HepG2 (cell line): ENCODE data around the gene FMNL1. TPM values are rescaled to one million over a fixed set of nuclear protein-coding genes. Genes with fewer than 3 reads are reported as not detected.

Experiments used
- CREB1 ChIP-seq, 2 experiments: fragments of 450-650 bp in 1 of 2; IDR thresholded peaks; 2 replicates each; pipeline ENCODE4 v1.6.1; 2016 to 2017; ENCODE audit warnings: control low read depth in 1 of 2, mild to moderate bottlenecking in 1 of 2, missing compliant biosample characterization in 1 of 2, missing genetic modification characterization in 1 of 2
- KDM5B ChIP-seq: sonication (generic); formaldehyde crosslinking; IDR thresholded peaks from 2 replicates; pipeline ENCODE4 v1.4.0; 2020; ENCODE audit warnings: missing genetic modification reagents, mild to moderate bottlenecking, borderline replicate concordance
- NR1H2 ChIP-seq: sonication (generic); formaldehyde crosslinking; IDR thresholded peaks from 2 replicates; pipeline ENCODE4 v1.8.1; 2022; ENCODE audit warnings: low read depth, missing genetic modification reagents, borderline replicate concordance
- ONECUT2 ChIP-seq: sonication (generic); formaldehyde crosslinking; IDR thresholded peaks from 2 replicates; pipeline ENCODE4 v1.4.0; 2020; ENCODE audit warnings: missing genetic modification reagents
- PAF1 ChIP-seq: IDR thresholded peaks from 2 replicates; pipeline ENCODE4 v1.6.1; 2016; ENCODE audit warnings: missing genetic modification reagents, missing compliant biosample characterization
- PHF5A ChIP-seq: IDR thresholded peaks from one replicate; pipeline ENCODE4 v1.6.1; 2018; ENCODE audit warnings: low read depth, missing genetic modification reagents; ENCODE audit not compliant: unreplicated experiment
- POLR2AphosphoS5 ChIP-seq: IDR thresholded peaks from 2 replicates; pipeline ENCODE4 v1.6.1; 2012; ENCODE audit warnings: low read depth, low read length
- RFXANK ChIP-seq: IDR thresholded peaks from 2 replicates; pipeline ENCODE4 v1.6.1; 2016
- SALL2 ChIP-seq: sonication (generic); formaldehyde crosslinking; IDR thresholded peaks from 2 replicates; pipeline ENCODE4 v1.8.1; 2023; ENCODE audit warnings: mild to moderate bottlenecking, missing genetic modification reagents, inconsistent platforms
- ZBTB7A ChIP-seq: sonication (generic); formaldehyde crosslinking; IDR thresholded peaks from 2 replicates; pipeline ENCODE4 v1.8.0; 2022; ENCODE audit warnings: mild to moderate bottlenecking, missing genetic modification reagents
- ZNF160 ChIP-seq: sonication (generic); formaldehyde crosslinking; IDR thresholded peaks from 2 replicates; pipeline ENCODE4 v1.8.0; 2022; ENCODE audit warnings: mild to moderate bottlenecking, inconsistent platforms, missing genetic modification reagents
- ZNF33B ChIP-seq: sonication (generic); formaldehyde crosslinking; IDR thresholded peaks from 2 replicates; pipeline ENCODE4 v1.5.1; 2020; ENCODE audit warnings: mild to moderate bottlenecking, missing genetic modification reagents
- ZNF619 ChIP-seq: sonication (generic); formaldehyde crosslinking; IDR thresholded peaks from 2 replicates; pipeline ENCODE4 v1.4.0; 2020; ENCODE audit warnings: mild to moderate bottlenecking, missing genetic modification reagents
- ZNF709 ChIP-seq: sonication (generic); formaldehyde crosslinking; IDR thresholded peaks from 2 replicates; pipeline ENCODE4 v1.5.0; 2020; ENCODE audit warnings: mild to moderate bottlenecking, missing genetic modification reagents
- ZNF766 ChIP-seq: sonication (generic); formaldehyde crosslinking; IDR thresholded peaks from 2 replicates; pipeline ENCODE4 v1.5.0; 2020; ENCODE audit warnings: missing genetic modification reagents, borderline replicate concordance
- ZNF782 ChIP-seq: sonication (generic); formaldehyde crosslinking; IDR thresholded peaks from 2 replicates; pipeline ENCODE4 v1.4.0; 2020; ENCODE audit warnings: missing genetic modification reagents, mild to moderate bottlenecking, borderline replicate concordance
- polyA plus RNA-seq, 8 experiments: library from polyadenylated mRNA; depleted of rRNA in 3 of 8; stranded (reverse) in 7 of 8; unstranded in 1 of 8; fragments of >200 nt; fragmentation: Illumina TruSeq in 4 of 8; extraction: Trizol in 4 of 8; gene quantifications; 2 replicates each; pipeline versions ENCODE4 v1.2.1 to v1.2.3, GENCODE V29; 2011 to 2016; ENCODE audit warnings: low read depth in 4 of 8, missing spikeins in 1 of 8, mixed read lengths in 1 of 8; ENCODE audit not compliant: insufficient read depth in 1 of 8
- total RNA-seq, 5 experiments: library from RNA; depleted of rRNA; stranded (reverse); fragments of >200 nt; fragmentation: Illumina TruSeq; extraction: Trizol; gene quantifications; 2 replicates each; pipeline ENCODE4 v1.2.3, GENCODE V29; 2016; ENCODE audit warnings: low read depth in 1 of 5
- TF ChIP-seq, protein P1 (sequence below): sonication (generic); formaldehyde crosslinking; IDR thresholded peaks from 2 replicates; pipeline ENCODE4 v1.5.1; 2020; ENCODE audit warnings: missing genetic modification reagents, mild to moderate bottlenecking, borderline replicate concordance
- TF ChIP-seq, protein P2 (sequence below): sonication (generic); formaldehyde crosslinking; IDR thresholded peaks from 2 replicates; pipeline ENCODE4 v1.8.0; 2022; ENCODE audit warnings: mild to moderate bottlenecking, missing genetic modification reagents
- TF ChIP-seq, protein P3 (sequence below): sonication (generic); formaldehyde crosslinking; IDR thresholded peaks from 2 replicates; pipeline ENCODE4 v1.5.0; 2020; ENCODE audit warnings: mild to moderate bottlenecking, missing genetic modification reagents
- TF ChIP-seq, protein P4 (sequence below): sonication (generic); formaldehyde crosslinking; IDR thresholded peaks from 2 replicates; pipeline ENCODE4 v1.4.0; 2020; ENCODE audit warnings: low read depth, mild to moderate bottlenecking, missing genetic modification reagents
- TF ChIP-seq, protein P5 (sequence below): sonication (generic); formaldehyde crosslinking; IDR thresholded peaks from 2 replicates; pipeline ENCODE4 v1.5.0; 2020; ENCODE audit warnings: missing genetic modification reagents, mild to moderate bottlenecking, borderline replicate concordance

The FMNL1 gene
- total and polyA plus RNA-seq, 2 of the 13 experiments (the other 11 are each of a cell fraction or from before 2014, with no cell fraction given), result 0.53 to 0.70 TPM

DNA sequence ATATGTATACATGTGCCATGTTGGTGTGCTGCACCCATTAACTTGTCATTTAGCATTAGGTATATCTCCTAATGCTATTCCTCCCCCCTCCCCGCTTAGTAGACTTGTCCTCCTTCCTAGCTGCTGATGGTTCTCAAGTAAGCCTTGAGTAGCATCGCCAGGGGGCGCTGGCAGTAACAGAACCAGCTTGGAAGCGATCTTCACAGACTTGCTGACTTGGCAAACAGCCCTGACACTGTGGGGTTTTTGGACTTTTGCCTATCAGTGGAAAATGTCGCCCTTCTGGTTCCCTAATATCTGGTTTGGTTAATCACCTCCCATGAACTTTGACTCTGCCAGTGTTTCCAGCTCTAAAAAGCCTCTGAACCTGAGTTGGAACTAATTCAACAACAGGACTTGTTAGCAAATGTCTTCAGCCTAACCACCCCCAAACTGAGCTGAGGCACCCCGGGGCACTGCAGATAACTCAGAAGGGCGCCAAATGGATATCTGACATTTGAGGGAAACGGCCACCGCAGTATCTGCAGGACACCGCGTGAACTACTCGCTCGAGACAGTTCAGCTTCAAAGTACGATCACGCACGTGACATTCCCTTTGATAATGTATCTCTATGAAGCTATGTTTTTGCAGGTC is 55.6 kb downstream of the FMNL1 start (continued):
- TF ChIP-seq ZNF782 (CRISPR knock-in tag) (no peak), PHF5A (no peak), ZNF33B (CRISPR knock-in tag) (no peak; the same call in 1 of the 2 replicates), SALL2 (CRISPR knock-in tag) (peak; percentile 51; the same call in 1 of the 2 replicates), ZBTB7A (CRISPR knock-in tag) (no peak), ZNF160 (CRISPR knock-in tag) (no peak), ZNF709 (CRISPR knock-in tag) (no peak), RFXANK (no peak), ZNF619 (no peak), PAF1 (CRISPR knock-in tag) (no peak), ONECUT2 (no peak), NR1H2 (CRISPR knock-in tag) (no peak), KDM5B (no peak), POLR2AphosphoS5 (no peak), ZNF766 (CRISPR knock-in tag) (no peak), CREB1 (IDR thresholded peaks at IDR 0.05) (no peak), CREB1 (CRISPR knock-in tag; IDR thresholded peaks at IDR 0.05) (no peak)
- TF ChIP-seq, protein P1, sequence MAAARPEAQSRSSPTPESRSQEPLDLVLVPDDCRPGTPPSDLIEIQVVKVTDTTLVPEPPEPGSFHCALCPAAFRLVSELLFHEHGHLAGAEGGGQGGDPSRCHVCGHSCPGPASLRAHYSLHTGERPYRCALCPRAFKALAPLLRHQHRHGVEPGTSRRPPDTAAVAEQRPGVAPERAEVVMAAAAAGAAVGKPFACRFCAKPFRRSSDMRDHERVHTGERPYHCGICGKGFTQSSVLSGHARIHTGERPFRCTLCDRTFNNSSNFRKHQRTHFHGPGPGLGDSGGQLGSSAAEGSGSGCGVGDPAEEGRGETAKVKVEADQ (CRISPR knock-in tag), result no peak
- TF ChIP-seq, protein P2, sequence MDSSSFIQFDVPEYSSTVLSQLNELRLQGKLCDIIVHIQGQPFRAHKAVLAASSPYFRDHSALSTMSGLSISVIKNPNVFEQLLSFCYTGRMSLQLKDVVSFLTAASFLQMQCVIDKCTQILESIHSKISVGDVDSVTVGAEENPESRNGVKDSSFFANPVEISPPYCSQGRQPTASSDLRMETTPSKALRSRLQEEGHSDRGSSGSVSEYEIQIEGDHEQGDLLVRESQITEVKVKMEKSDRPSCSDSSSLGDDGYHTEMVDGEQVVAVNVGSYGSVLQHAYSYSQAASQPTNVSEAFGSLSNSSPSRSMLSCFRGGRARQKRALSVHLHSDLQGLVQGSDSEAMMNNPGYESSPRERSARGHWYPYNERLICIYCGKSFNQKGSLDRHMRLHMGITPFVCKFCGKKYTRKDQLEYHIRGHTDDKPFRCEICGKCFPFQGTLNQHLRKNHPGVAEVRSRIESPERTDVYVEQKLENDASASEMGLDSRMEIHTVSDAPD, result peak; percentile 95
- TF ChIP-seq, protein P3, sequence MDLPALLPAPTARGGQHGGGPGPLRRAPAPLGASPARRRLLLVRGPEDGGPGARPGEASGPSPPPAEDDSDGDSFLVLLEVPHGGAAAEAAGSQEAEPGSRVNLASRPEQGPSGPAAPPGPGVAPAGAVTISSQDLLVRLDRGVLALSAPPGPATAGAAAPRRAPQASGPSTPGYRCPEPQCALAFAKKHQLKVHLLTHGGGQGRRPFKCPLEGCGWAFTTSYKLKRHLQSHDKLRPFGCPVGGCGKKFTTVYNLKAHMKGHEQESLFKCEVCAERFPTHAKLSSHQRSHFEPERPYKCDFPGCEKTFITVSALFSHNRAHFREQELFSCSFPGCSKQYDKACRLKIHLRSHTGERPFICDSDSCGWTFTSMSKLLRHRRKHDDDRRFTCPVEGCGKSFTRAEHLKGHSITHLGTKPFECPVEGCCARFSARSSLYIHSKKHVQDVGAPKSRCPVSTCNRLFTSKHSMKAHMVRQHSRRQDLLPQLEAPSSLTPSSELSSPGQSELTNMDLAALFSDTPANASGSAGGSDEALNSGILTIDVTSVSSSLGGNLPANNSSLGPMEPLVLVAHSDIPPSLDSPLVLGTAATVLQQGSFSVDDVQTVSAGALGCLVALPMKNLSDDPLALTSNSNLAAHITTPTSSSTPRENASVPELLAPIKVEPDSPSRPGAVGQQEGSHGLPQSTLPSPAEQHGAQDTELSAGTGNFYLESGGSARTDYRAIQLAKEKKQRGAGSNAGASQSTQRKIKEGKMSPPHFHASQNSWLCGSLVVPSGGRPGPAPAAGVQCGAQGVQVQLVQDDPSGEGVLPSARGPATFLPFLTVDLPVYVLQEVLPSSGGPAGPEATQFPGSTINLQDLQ (CRISPR knock-in tag), result no peak
- TF ChIP-seq, protein P4, sequence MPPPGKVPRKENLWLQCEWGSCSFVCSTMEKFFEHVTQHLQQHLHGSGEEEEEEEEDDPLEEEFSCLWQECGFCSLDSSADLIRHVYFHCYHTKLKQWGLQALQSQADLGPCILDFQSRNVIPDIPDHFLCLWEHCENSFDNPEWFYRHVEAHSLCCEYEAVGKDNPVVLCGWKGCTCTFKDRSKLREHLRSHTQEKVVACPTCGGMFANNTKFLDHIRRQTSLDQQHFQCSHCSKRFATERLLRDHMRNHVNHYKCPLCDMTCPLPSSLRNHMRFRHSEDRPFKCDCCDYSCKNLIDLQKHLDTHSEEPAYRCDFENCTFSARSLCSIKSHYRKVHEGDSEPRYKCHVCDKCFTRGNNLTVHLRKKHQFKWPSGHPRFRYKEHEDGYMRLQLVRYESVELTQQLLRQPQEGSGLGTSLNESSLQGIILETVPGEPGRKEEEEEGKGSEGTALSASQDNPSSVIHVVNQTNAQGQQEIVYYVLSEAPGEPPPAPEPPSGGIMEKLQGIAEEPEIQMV (CRISPR knock-in tag), result 0 out of 2 replicates have a peak, but pooled peaks have one; percentile 27
- TF ChIP-seq, protein P5, sequence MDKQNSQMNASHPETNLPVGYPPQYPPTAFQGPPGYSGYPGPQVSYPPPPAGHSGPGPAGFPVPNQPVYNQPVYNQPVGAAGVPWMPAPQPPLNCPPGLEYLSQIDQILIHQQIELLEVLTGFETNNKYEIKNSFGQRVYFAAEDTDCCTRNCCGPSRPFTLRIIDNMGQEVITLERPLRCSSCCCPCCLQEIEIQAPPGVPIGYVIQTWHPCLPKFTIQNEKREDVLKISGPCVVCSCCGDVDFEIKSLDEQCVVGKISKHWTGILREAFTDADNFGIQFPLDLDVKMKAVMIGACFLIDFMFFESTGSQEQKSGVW (CRISPR knock-in tag), result no peak
